GM12878 (cell line): ENCODE results near the gene TSSK2. TPM values are rescaled to one million over a fixed set of nuclear protein-coding genes. Genes with fewer than 3 reads are reported as not detected.

ENCODE experiments used
- ATAC-seq: fragments of 200-7000 bp; cut with Tn5 transposase; 3 replicates; pipeline ENCODE4 v1.9.1; 2020; ENCODE audit warnings: mild to moderate bottlenecking, moderate library complexity
- BruUV-seq: library from RNA; stranded (reverse); fragments of 400-500 nt; replicated peaks from 2 replicates; lab custom pipeline; 2021; lab: Mats Ljungman, UMichigan
- CTCF ChIA-PET: fragments of 300-600 bp; sonication (Branson Sonifier 250); formaldehyde crosslinking; extraction: SDS; loops from one replicate; lab custom pipeline; 2021; ENCODE audit warnings: inconsistent platforms; lab: Yijun Ruan, JAX
- POLR2A ChIA-PET: fragments of 350-600 bp; formaldehyde crosslinking; extraction: SDS; loops from one replicate; lab custom pipeline; 2021; ENCODE audit warnings: inconsistent platforms; lab: Charles Lee
- RAD21 ChIA-PET: fragments of 300-600 bp; sonication (Branson Sonifier 250); formaldehyde crosslinking; loops from one replicate; lab custom pipeline; 2023; ENCODE audit warnings: antibody characterized with exemption; ENCODE audit not compliant: unreplicated experiment; lab: Charles Lee
- SMC1A ChIA-PET: fragments of 300-600 bp; sonication (Branson Sonifier 250); formaldehyde crosslinking; loops from one replicate; lab custom pipeline; 2023; ENCODE audit not compliant: unreplicated experiment, uncharacterized antibody; lab: Charles Lee
- DNase-seq: peaks from one replicate; pipeline ENCODE4 v3.0.0-alpha.2; 2011; ENCODE audit warnings: low read depth, low spot score
- FAIRE-seq: peaks from 3 replicates; lab custom pipeline; 2011; peaks lifted over from hg19 to GRCh38; lab: Jason Lieb, UNC
- H2AFZ ChIP-seq: 2 replicates; pipeline ENCODE4 v1.6.0; 2011; ENCODE audit warnings: low read depth, low read length, control low read depth; ENCODE audit not compliant: control insufficient read depth
- H3K27ac ChIP-seq: 2 replicates; pipeline ENCODE4 v1.5.1; 2011; ENCODE audit warnings: control low read depth; ENCODE audit not compliant: control insufficient read depth, insufficient read depth
- H3K27me3 ChIP-seq, 2 experiments: replicated peaks in 1 of 2; 2 replicates each; pipeline versions ENCODE4 v1.6.0 to v1.6.1; 2011; ENCODE audit warnings: low read length in 1 of 2; ENCODE audit not compliant: control insufficient read depth in 2 of 2, insufficient read depth in 2 of 2
- H3K36me3 ChIP-seq, 2 experiments: 2 replicates each; pipeline ENCODE4 v1.5.1; 2011; ENCODE audit warnings: low read length in 1 of 2; ENCODE audit not compliant: control insufficient read depth in 2 of 2, insufficient read depth in 2 of 2
- H3K4me1 ChIP-seq: 2 replicates; pipeline ENCODE4 v1.6.1; 2011; ENCODE audit warnings: mild to moderate bottlenecking, low read length, moderate library complexity, mixed read lengths; ENCODE audit not compliant: control insufficient read depth, insufficient read depth
- H3K4me2 ChIP-seq: 2 replicates; pipeline ENCODE4 v1.6.0; 2011; ENCODE audit warnings: control low read depth; ENCODE audit not compliant: control insufficient read depth, insufficient read depth
- H3K4me3 ChIP-seq: fragments of 200-600 bp; sonication (generic); 2 replicates; pipeline ENCODE4 v1.5.1; 2016
- H3K79me2 ChIP-seq: 2 replicates; pipeline ENCODE4 v1.6.0; 2011; ENCODE audit warnings: low read length; ENCODE audit not compliant: control insufficient read depth, insufficient read depth
- H3K9ac ChIP-seq: 2 replicates; pipeline ENCODE4 v1.8.0; 2011; ENCODE audit warnings: low read length, control low read depth, mixed read lengths; ENCODE audit not compliant: control insufficient read depth, insufficient read depth
- H3K9me3 ChIP-seq: replicated peaks from 3 replicates; pipeline ENCODE4 v1.5.1; 2011; ENCODE audit warnings: mild to moderate bottlenecking, low read length; ENCODE audit not compliant: control insufficient read depth, insufficient read depth
- H4K20me1 ChIP-seq: 2 replicates; pipeline ENCODE4 v1.6.0; 2011; ENCODE audit not compliant: control insufficient read depth, insufficient read depth
- CEBPB ChIP-seq, 2 experiments: fragments of 150-350 bp in 1 of 2; IDR thresholded peaks; 2 replicates each; pipeline ENCODE4 v1.6.1; 2012 to 2014; ENCODE audit warnings: low read depth in 2 of 2, low read length in 2 of 2, borderline replicate concordance in 1 of 2, inconsistent platforms in 1 of 2
- HSF1 ChIP-seq: fragments of 150-350 bp; IDR thresholded peaks from 2 replicates; pipeline ENCODE4 v1.6.1; 2014; ENCODE audit warnings: mild to moderate bottlenecking, low read depth, low read length
- IKZF2 ChIP-seq, 2 experiments: fragments of 450-650 bp; IDR thresholded peaks; 2 replicates each; pipeline ENCODE4 v1.6.1; 2017; ENCODE audit warnings: mild to moderate bottlenecking in 2 of 2, moderate library complexity in 2 of 2
- JUNB ChIP-seq: IDR thresholded peaks from 2 replicates; pipeline ENCODE4 v1.6.1; 2016; ENCODE audit warnings: antibody characterized with exemption, mild to moderate bottlenecking
- MAX ChIP-seq: IDR thresholded peaks from 2 replicates; pipeline ENCODE4 v1.6.1; 2012; ENCODE audit warnings: low read depth, low read length, improper control_type of control experiment
- NR2C1 ChIP-seq: fragments of 450-650 bp; IDR thresholded peaks from 2 replicates; pipeline ENCODE4 v1.6.1; 2017; ENCODE audit warnings: antibody characterized with exemption, mild to moderate bottlenecking, moderate library complexity
- SMARCA5 ChIP-seq: fragments of 450-650 bp; IDR thresholded peaks from 2 replicates; pipeline ENCODE4 v1.6.1; 2017; ENCODE audit warnings: mild to moderate bottlenecking
- STAT1 ChIP-seq: fragments of 450-650 bp; conservative IDR thresholded peaks from 2 replicates; pipeline ENCODE4 v1.6.1; 2014; ENCODE audit warnings: antibody characterized with exemption, mild to moderate bottlenecking
- TAF1 ChIP-seq: IDR thresholded peaks from 2 replicates; pipeline ENCODE4 v1.6.1; 2011; ENCODE audit warnings: mild to moderate bottlenecking, low read depth, low read length, borderline replicate concordance
- ZNF274 ChIP-seq: IDR thresholded peaks from one replicate; pipeline ENCODE4 v1.8.0; 2011; ENCODE audit not compliant: insufficient read length, insufficient read depth
- WGBS: methylation state at CpG from one replicate; pipeline ENCODE4 v1.1.6; 2016; ENCODE audit warnings: low lambda C conversion rate; ENCODE audit not compliant: insufficient replicate concordance, insufficient coverage; ENCODE audit errors: missing lambda C conversion rate; 5-methylcytosine and 5-hydroxymethylcytosine counted together
- in situ Hi-C: fragments of 300-500 bp; cut with MboI; formaldehyde crosslinking; loops from 9 replicates; pipeline ENCODE4 v1.14.3; 2018; ENCODE audit warnings: mixed read lengths
- intact Hi-C: fragments of 100-400 bp; cut with micrococcal nuclease; formaldehyde crosslinking; loops from one replicate; pipeline ENCODE4 v1.14.2; 2022; ENCODE audit not compliant: unreplicated experiment
- polyA plus RNA-seq, 11 experiments: library from polyadenylated mRNA; depleted of rRNA in 4 of 11; unstranded in 6 of 11; stranded (reverse) in 5 of 11; fragments of >200 nt; fragmentation: Nextera tagmentation in 4 of 11; fragmentation: Illumina TruSeq in 1 of 11; extraction: Ambion mirVana in 4 of 11; extraction: Trizol in 1 of 11; gene quantifications; 1 replicate in 1 of 11; 2 replicates in 10 of 11; pipeline versions ENCODE4 v1.2.1 to v1.2.3, GENCODE V29; 2011 to 2016; ENCODE audit warnings: inconsistent platforms in 2 of 11, missing spikeins in 2 of 11, low read depth in 1 of 11
- total RNA-seq, 4 experiments: library from RNA; depleted of rRNA in 3 of 4; stranded (reverse); fragments of >200 nt in 3 of 4; fragmentation: Illumina TruSeq in 1 of 4; extraction: Trizol in 1 of 4; gene quantifications; 2 replicates each; pipeline versions ENCODE4 v1.2.1 to v1.2.3, GENCODE V29; 2013 to 2021
- TF ChIP-seq, protein P1 (sequence below): IDR thresholded peaks from 2 replicates; pipeline ENCODE4 v1.6.1; 2012; ENCODE audit warnings: improper control_type of control experiment, low read depth, low read length; ENCODE audit not compliant: insufficient replicate concordance

Gene TSSK2
- total and polyA plus RNA-seq, 10 of the 15 experiments (the other 5 are each of a cell fraction or from before 2014, with no cell fraction given) = 0.03 to 0.17 TPM; not detected in 8

DNA sequence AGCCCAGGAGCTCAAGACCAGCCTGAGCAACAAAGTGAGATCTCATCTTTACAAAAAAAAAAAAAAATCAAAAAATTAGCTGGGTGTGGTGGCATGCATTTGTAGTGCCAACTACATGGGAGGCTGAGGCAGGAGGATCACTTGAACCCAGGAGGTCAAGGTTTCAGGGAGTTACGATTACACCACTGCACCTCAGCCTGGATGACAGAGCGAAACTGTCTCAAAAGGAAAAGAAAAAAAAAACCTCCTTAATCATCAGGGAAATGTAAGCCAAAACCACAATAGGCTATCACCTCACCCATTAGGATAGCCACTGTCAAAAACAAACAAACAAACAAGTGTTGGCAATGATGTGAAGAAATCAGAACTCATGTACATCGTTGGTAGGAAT is 22.3 kb upstream of the TSSK2 start:
- ATAC-seq = no peak
- WGBS = 40% methylated on average over 3 of the region's 3 CpGs
- ChIA-PET RAD21 (interaction anchor here (1.6 kb wide), 1 partner anchor 35 kb away, joined by 5 read pairs; the partner anchor contains the start of gene ESS2), POLR2A (no interaction called here), SMC1A (interaction anchor here (0.9 to 2.8 kb wide), 3 partner anchors 9 to 23 kb away, joined by 3 to 14 read pairs (median 5); no protein-coding TSS in a partner anchor), CTCF (interaction anchor here (1.0 to 1.2 kb wide), 2 partner anchors 35 to 70 kb away, joined by 3 to 6 read pairs; partner anchors contain the start of genes ESS2 and SLC25A1)
- peak overlapping the region; percentile 43; the same call in 1 of the 2 replicates for H3K4me2 ChIP-seq
- no peak overlapping the region for H3K9ac ChIP-seq
- FAIRE-seq = no peak
- no peaks in the 10 kb centered on the region for H3K27me3 ChIP-seq
- intact Hi-C loops (loop anchor here (2.0 kb wide), 1 partner anchor 36 kb away; the partner anchor contains the start of gene ESS2), in situ Hi-C loops (no loop called here)
- H3K9me3 ChIP-seq = no peaks in the 10 kb centered on the region
- TF ChIP-seq JUNB (no peak), HSF1 (no peak), ZNF274 (no peak), NR2C1 (no peak), CEBPB (IDR thresholded peaks at IDR 0.05; ENCODE audit: borderline replicate concordance in 1 of 2, low read depth in 2 of 2, low read length in 2 of 2) (no peak), IKZF2 (IDR thresholded peaks at IDR 0.05) (no peak), TAF1 (no peak), SMARCA5 (no peak), STAT1 (no peak), MAX (no peak)
- TF ChIP-seq, protein P1, sequence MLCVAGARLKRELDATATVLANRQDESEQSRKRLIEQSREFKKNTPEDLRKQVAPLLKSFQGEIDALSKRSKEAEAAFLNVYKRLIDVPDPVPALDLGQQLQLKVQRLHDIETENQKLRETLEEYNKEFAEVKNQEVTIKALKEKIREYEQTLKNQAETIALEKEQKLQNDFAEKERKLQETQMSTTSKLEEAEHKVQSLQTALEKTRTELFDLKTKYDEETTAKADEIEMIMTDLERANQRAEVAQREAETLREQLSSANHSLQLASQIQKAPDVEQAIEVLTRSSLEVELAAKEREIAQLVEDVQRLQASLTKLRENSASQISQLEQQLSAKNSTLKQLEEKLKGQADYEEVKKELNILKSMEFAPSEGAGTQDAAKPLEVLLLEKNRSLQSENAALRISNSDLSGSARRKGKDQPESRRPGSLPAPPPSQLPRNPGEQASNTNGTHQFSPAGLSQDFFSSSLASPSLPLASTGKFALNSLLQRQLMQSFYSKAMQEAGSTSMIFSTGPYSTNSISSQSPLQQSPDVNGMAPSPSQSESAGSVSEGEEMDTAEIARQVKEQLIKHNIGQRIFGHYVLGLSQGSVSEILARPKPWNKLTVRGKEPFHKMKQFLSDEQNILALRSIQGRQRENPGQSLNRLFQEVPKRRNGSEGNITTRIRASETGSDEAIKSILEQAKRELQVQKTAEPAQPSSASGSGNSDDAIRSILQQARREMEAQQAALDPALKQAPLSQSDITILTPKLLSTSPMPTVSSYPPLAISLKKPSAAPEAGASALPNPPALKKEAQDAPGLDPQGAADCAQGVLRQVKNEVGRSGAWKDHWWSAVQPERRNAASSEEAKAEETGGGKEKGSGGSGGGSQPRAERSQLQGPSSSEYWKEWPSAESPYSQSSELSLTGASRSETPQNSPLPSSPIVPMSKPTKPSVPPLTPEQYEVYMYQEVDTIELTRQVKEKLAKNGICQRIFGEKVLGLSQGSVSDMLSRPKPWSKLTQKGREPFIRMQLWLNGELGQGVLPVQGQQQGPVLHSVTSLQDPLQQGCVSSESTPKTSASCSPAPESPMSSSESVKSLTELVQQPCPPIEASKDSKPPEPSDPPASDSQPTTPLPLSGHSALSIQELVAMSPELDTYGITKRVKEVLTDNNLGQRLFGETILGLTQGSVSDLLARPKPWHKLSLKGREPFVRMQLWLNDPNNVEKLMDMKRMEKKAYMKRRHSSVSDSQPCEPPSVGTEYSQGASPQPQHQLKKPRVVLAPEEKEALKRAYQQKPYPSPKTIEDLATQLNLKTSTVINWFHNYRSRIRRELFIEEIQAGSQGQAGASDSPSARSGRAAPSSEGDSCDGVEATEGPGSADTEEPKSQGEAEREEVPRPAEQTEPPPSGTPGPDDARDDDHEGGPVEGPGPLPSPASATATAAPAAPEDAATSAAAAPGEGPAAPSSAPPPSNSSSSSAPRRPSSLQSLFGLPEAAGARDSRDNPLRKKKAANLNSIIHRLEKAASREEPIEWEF = no peak
- DNase-seq = no peak
- H4K20me1 ChIP-seq = peaks cover 2% of the 10 kb centered on the region; the same call in 1 of the 2 replicates
- no TSS peak for BruUV-seq
- peak overlapping the region; percentile 9; the same call in 1 of the 2 replicates for H3K27ac ChIP-seq
- peaks cover 61% of the 10 kb centered on the region for H3K79me2 ChIP-seq
- H3K4me1 ChIP-seq = peaks cover 15% of the 10 kb centered on the region
- no peak overlapping the region for H3K4me3 ChIP-seq
- H3K36me3 ChIP-seq = peaks cover 0 to 5% of the 10 kb centered on the region in 2 experiments; a peak in 2 of 4 replicates
- no peak overlapping the region for H2AFZ ChIP-seq
